GM23248 (cell line): Measurements from ENCODE around the gene FLG2.
"Not testable (repeated sequence)": the region's sequence is repeated elsewhere in the genome, so short reads cannot be mapped to it uniquely, and the experiment has no call there.

Source experiments
- EZH2 ChIP-seq: fragments of 200-600 bp; sonication (generic); IDR thresholded peaks from 2 replicates; pipeline ENCODE4 v1.6.1; 2018; ENCODE audit warnings: antibody characterized with exemption, mild to moderate bottlenecking; ENCODE audit not compliant: insufficient read depth, poor library complexity, severe bottlenecking
- EZH2phosphoT487 ChIP-seq: fragments of 200-600 bp; sonication (generic); IDR thresholded peaks from 2 replicates; pipeline ENCODE4 v1.6.1; 2018; ENCODE audit warnings: antibody characterized with exemption, moderate library complexity, mild to moderate bottlenecking, low read depth; ENCODE audit not compliant: insufficient read depth

DNA sequence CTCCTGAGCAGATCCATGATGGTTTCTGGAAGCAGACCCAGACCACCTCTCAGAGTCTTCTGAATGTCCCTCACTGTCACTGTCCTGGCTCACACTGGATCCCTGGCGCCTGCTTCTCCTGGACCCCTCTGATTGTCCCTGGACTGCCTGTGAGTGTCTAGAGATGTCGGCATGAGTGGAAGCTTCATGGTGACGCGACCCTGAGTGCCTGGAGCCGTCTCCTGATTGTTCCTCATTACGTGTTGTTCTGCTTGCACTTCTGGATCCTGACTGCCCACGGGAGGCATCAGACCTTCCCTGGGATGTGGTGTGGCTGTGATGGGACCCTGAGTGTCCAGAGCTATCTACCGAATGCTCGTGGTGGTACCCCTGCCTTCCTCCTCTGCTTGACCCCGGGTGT is 53.7 kb downstream of the FLG2 start:
- not testable (repeated sequence) for TF ChIP-seq EZH2, EZH2phosphoT487
